Stimulated activated CD4-positive, alpha-beta T cell treated with anti-CD3 and anti-CD28 coated beads, Interleukin-12 subunit alpha, Interleukin-12 subunit beta, amount 100 ng/mL, for 24 hours (primary cell): ENCODE results near the gene DAB2IP.
"Not testable (repeated sequence)": the region's sequence is repeated elsewhere in the genome, so short reads cannot be mapped to it uniquely, and the experiment has no call there.

Experiments
- DNase-seq, 2 experiments: peaks; one replicate each; pipeline ENCODE4 v3.0.0-alpha.2; 2020; ENCODE audit warnings: low read depth in 2 of 2

The DAB2IP gene

DNA sequence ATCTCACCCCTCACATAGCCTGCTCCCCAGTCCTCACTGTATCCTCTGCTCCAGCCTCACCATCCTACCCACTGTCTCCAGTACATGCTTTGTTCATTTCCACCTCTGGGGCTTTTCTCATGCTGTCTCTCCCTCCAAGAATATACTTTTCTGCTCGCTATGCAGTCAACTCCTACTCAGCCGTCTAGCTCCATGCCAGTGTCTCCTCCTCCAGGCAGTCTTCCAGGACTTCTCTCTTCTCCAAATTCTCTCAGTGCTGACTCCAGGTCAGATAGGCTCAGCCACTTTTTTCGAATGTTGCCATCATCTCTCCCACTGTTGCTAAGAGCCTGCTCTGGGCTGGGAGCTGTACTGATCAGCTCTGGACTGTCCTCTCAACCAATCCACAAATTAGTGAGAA lies 8.0 kb upstream of the DAB2IP start:
- no peak for DNase-seq

DNA sequence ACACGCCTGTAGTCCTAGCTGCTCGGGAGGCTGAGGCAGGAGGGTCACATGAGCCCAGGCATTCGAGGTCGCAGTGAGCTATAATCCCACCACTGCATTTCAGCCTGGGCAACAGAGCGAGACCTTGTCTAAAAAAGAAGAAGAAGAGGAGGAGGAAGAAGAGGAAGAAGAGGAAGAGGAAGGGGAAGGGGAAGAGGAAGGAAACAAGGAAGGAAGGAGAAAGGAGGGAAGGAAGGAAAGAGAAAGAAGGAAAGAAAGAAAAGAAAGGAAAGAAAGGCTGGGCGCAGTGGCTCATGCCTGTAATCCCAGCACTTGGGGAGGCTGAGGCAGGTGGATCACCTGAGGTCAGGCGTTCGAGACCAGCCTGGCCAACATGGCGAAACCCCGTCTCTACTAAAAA lies 7.4 kb upstream of the DAB2IP start:
- DNase-seq, result not testable (repeated sequence)

DNA sequence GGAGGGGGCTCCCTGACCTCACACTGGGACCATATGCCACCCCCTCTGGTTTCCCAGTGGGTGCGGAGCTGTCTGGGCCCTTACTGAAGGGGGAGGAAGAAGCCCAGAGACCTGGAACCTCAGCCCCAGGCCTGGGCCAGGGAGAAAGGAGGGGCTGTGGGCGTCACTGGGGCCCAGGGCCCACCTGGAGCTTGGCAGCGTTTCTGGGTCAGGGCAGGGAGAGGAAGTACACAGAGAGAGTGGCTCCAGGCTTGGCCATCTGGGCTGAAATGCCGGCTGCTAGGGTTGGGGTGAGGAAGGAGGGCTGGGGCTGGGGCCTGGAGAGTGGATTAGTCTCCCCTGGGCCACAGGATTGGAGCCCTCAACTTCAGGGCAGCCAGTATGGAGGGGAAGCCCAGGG lies 6.4 kb upstream of the DAB2IP start:
- DNase-seq, result no peak

DNA sequence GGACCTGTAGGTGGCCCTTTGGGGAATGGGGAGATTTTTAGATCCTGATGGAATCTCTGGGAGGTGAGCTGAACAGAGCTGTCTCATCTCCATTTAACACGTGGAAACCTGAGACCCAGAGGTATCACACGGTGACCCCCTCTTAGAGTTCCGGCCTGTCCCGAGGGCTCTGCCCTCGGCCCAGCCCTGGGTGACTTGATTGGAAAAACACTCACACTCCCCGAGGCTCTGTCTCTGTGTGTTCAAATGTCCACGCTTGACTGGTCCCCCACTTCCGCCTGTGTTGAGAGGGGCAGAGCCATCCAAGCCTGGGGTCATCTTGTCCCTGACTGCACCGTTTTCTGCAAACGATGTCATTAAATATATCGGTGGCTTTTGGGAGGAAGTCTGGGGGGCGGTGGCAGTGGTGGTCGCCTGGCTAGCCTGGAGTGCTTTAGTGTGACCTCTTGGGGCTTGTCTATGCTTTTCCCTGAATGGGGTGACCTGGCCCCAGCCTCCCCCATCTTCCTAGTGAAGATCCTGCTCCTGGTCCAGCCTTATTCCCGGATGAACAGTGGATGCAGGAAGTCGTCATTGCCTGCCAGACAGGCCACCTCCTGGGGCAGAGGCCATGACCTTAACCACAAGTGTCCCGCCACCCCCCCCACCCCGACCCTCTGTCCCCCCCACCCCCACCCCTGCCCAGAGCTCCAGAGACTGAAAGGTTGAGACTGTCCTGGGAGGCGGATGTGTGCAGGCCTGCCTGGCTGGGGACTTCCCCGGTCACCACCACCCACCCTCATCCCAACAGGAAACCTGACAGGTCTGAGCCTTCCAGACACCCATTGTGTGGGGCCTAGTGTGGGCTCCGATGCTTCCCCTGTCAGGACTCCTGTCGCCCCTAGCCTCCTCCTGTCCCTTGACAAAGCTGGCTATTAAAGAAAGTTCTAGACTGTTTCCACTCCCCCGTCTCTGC lies 5.3 kb upstream of the DAB2IP start:
- DNase-seq, result no peak

DNA sequence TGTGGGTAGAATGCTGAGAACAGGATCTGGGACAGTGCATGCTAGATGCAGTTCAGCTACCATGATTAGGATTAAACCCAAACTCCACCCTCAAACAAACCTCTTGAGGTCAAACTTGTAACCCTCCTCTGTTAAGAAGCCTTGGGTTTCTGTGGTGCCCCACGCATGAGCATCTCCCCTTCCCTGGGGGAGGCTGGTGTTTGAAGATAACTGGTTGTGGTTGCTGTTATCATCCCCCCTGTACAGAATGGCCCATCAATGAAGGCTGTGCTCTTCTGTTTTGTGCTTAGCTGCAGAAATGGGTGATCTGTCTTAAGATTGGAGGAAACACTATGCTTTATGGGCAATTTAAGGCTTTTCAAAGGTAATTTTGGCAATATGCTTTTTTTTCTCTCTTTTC lies 4.4 kb upstream of the DAB2IP start:
- DNase-seq, result no peak

DNA sequence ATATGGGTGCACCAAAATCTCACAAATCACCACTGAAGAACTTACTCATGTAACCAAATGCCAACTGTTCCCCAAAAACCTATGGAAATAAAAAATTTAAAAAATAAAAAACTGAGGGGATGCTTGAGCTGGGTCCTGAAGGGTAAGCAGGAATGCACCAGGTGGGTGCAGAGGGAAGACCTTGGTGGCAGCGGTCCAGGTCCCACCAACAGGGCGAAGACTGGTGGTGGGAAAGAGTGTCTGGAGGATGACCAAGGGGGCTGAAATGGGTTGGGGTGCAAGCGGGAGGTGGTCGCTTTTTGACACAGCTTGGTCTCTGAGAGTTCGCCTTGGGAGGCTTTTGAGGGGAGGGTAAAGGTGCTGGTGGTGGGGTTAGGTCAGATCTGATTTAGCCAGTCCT lies 3.3 kb upstream of the DAB2IP start:
- no peak for DNase-seq

DNA sequence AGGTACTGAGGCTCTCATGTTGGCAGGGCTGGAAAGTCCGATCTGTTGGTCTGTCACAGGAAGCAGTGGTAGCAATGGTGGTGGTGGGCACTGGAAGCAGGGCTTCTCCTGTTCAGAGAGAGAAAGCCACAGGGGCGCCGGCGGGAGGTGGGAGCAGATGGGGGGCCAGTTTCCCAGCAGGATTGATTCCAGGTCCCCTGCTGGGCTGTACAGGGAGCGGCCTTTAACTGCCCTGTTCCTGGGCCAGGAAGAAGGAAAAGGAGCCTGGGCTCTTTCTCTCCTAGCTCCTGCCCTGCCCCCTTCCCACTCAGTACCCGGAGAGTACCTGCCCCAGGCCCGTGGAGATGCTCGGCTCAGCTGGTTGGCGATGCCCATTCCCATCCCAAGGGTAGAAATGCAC lies 2.6 kb upstream of the DAB2IP start:
- DNase-seq, result no peak

DNA sequence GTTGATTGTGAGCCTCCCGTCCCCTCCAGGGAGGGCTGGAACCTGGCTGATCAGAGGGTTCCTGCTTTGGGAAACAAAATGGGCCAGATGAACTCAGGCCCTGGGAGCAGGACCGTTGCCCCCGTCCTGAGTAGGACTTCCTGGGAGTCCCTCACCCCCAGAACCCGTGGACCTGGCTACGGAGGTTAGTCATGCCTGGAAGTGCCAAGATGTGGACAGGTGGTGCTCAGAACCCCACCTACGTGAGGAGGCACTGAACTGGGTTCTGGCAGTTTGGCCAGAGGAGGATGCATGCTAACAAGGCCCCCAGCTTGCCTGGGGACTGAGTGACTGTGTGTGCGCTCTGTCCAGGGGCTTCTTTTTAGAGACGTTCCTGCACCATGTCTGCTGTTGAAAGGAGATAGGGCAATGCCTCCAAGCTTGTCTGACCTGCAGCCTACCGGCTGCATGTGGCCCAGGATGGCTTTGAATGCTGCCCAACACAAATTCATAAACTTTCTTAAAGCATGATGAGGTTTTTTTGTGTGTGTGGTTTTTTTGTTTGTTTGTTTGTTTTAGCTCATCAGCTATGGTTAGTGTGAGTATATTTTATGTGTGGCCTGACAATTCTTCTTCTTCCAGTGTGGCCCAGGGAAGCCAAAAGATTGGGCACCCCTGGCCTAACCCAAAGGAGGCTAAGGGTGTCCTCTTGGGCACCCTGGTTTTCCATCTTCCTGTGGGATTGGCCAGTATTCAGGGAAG lies 1.8 kb upstream of the DAB2IP start:
- DNase-seq, result no peak

DNA sequence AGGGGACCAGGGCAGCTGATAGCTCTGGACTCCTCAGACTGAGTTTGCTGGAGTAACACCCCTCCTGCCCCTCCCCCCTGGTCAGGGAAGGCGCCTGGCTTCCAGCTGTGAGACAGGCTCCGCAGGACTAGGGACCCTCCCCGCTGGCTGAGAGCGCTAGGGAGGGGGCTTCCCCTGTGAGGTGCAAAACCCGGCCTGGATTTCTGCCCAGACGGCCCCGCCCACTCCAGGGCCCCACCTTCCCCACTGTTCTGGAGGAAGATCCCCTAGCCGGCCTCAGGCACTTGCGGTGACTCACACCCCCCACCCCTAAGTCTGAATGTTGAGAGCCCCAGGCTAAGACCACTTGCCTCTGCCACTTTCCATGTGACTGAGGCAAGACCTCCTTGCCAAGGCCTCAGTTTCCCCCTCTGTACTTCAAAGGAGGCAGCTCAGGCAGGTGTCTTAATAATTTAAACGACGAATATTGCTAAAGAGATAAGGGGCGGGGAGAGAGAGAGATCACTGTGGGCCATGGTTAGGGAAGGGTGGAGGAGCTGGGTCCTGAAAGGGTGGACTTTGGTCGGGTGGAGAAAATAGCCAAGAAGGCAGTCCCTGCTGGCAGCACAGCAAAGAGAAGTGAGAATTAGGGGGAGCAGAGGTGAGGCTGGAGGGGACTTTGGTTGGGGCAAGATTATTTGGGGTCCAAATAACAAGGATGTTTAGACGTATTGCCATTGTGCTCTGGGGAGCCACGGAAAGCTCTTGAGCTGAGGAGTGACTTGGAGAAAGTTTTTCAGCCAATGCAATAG lies 1.0 kb upstream of the DAB2IP start:
- DNase-seq, result peak in 1 of 2 experiments; percentile 17

DNA sequence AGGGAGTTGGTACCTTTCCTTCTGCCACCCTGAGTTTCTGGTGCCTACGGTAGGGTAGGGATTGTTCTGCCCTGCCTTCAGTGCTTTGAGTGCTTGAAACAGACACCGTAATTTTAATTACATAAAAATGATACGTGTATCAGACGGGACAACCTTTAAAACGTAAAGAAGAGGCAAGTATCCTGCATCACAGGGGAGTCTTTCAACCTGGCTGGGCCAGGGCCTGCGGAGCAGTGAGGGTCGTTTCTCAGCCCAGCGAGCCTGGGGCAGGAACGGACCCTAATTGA lies 483 bp upstream of the DAB2IP start:
- no peak for DNase-seq

DNA sequence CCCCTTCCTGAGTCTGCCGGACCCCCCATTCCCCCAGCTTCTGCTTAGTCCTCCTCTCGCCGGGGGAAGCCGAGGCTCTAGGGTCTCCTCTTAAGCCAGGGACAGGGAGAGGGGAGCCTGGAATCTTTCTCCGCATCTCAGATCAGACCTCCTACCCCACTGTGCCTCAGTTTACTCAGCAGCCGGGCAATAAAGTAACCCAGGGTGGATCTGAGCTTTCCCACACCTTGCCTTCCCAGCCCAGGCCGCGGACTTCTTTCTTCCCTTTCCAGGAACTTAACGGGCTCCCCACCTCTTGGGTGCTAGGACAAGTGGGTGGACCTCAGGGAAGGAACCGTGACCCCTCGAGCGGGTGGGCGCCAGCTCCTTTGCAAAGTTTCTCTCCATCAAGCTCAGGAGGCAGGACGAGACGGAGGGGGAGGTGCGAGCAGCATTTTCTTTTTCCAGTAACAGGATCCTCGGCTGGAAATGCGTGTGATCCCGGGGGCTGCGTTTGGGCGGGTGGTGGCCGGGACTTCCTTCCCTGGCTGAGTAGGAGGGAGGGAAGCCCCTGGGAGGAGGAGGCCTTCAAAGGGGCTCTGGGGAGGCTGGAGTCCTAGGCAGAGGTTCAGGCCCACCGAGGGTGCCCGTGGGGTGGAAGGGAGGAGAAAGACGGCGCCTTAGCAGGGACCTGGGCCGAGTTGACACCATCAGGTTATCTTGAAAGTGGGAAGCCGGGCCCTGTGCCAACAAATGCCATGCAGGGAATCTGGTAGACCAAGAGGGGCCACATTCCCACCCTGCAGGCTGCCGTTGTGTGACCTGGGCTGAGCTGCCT lies 795 bp downstream of the DAB2IP start:
- no peak for DNase-seq

DNA sequence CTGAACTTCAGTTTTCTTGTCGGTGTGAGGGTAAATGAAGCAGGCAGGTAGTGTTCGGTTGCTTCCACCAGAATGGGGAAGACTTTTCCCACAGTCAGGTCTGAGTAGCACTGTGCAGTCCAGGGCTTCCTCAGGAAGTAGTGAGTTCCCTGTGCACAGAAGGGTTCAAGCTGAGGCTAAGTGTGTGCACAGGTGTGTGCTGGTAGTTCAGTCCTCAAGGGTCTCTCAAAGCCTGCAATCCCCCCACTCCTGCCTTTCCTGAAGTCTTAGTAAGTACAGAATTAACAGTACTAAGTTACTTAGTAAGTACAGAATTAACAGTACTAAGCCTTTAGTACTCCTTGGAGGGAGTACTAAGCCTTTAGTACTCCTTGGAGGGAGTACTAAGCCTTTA lies 1.4 kb downstream of the DAB2IP start:
- DNase-seq, result no peak

DNA sequence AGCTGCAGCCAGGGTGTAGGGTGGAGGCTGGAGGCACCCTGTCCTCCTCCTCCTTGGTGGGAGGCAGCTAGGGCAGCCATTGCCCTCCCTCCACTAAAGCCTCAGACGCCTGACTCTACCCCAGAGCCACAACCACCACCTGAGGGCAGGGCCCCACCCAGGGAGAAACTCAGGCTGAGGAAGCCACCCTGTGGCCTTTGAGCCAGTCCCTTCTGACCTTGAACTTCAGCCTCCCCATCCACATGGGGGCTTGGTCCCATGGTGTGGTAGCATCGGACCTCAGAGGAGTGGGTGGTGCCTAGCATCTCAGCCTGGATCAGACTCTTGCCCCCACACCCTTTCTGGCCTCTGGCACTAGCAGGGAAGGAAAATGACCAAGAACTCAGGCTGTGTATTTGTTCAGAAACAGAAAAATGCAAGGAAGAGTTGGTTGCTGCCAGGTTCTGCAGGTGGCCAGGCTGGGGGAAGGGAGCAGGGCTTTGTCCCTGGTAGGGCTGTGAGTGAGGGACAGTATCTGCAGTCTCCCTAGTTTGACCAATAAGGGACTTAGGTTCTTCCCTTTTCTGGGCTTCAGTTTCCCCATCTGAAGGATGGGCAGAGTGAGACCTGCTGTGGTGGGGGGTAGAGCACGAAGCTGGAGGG lies 3.2 kb downstream of the DAB2IP start:
- DNase-seq, result no peak

DNA sequence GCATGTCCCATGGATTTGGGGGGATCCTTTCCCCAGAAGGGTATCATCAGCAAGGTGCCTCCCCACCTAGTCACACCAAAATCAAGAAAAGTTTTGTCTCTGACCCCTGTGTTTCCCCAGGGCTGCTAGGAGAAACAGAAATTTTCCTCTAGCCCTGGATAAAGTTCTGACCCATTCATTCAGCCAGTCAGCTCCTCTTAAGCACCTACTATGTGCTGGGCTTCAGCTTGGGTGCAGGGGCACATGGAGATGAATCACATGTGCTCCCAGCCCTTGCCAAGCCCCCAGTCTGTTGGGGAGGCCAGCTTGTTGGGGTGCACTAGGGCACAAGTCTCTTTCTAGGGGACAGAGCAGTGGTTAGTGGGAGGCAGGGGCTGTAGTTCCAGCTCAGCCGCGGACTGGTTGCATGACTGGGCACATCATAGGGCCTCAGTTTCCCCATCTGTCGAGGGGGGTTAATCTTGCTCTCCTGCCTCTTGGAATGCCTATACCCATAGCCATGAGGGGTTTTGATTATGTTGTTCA lies 3.9 kb downstream of the DAB2IP start:
- DNase-seq, result no peak

DNA sequence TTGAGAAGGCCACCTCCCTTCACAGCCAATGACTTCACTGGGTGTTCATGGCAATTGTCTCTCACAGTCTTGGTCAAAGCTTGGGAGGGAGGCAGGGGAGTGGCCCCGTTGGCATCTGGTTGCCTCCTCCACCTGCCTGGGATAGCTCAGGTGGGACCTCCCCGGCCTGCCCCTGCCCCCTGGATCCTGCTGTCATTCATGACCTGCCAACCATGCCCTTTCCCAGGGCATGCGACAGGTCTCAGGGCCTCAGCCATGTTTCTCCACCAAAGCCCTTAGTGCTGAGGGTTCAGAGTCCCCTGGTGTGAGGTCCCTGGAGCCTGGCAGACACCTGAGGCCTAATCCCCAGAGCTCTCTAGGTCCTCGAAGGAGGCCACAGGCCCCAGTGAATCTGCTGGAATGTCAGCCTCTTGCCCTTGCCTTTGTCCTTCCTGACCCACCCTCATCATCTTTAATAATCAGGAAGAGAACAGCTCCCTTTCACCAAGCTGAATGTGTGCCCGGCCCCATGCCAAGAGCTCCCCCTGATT lies 5.6 kb downstream of the DAB2IP start:
- no peak for DNase-seq

DNA sequence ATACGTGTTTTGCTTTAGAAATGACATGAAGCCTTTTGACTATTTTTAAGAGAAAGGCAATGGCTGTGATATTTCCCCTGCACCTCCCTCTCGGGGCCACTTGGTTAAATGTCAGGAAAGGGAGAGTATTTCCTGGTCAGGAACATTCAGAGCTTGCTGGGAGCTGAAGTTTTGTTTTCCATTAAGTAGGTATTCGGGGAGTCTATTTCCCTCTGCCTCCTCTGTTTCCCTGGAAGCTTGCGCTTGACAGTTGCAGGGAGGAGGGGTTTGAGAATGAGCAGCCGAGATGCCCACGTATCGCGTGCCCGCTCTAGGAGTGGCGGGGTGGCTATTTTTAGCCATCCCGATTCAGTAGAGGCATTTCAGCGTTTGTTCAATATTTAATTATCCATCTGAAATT lies 6.7 kb downstream of the DAB2IP start:
- no peak for DNase-seq

DNA sequence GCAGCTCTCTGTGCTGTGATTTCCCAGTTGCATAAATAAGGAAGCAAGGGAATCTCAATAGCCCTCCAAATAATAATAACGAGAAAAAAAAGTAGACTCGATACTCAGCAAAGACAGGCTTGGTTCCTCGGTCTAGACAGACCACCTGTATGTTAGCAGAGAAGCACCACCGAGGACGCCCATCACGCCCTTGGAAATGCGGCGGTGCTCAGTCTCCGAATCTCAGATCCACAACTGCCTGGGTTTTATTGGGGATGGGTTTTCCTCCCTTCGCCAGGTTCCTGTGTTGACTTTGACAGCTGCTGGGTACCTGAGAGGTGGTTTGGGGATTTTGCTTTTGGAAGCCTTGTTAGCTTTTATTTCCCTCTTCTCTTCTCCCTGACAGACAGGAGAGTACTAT lies 7.2 kb downstream of the DAB2IP start:
- no peak for DNase-seq

DNA sequence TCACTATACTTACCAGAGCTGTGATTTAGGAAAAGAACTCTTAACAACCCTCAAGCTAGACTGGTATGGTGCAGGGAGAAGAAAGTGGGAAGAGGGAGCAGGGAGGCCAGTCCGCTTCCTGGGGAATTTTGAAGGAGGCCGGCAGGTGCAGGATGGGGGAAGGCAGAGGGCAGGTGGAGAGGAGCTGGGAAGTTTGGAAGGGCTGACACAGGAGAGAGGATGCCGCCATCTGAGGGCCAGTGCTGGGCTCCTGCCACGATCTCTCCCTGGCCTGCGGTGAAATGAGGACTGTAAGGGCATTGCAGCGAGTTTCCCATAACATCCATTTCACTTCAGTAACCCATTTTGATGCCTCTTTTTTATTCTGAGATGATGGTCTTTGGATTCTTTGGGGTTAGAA lies 8.9 kb downstream of the DAB2IP start:
- DNase-seq, result no peak

DNA sequence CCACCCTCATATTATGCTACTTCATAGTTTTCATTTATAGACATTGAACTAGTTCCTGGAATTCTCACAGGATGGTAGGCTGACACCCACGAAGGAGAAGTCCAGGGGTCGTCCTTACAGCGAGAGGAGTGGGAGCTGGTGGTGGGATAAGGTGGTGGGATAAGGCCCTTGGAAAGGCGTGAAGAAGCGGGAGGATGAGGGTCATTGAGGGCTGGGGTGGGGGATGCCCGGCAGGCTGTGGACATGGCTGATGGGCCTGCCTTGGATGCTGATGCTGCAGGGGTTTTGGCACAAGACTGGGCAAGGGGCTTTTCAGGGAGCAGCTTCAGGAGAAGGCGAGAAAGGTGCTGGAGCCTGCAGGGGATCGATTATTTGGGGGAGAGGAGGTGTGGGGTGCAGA lies 9.4 kb downstream of the DAB2IP start:
- DNase-seq, result no peak

DNA sequence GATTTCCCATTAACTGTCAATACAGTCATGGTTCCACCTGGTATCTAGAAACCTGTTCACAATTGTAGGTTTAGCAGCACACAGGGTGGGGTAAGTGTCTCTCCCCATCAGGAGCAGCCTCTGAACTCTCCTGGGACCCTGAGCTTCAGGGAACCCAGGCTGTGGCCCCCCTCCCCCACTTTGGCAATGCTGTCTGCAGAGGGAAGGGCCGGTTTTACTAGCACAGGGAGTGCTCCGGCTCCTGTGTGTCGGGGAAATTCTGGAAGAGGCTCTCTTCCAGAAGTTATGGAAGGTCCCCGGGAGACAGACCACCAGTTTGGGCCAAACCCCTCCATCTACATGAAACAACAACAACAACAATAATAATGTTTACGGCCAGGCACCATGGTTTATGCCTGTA lies 9.9 kb downstream of the DAB2IP start:
- DNase-seq, result no peak

DNA sequence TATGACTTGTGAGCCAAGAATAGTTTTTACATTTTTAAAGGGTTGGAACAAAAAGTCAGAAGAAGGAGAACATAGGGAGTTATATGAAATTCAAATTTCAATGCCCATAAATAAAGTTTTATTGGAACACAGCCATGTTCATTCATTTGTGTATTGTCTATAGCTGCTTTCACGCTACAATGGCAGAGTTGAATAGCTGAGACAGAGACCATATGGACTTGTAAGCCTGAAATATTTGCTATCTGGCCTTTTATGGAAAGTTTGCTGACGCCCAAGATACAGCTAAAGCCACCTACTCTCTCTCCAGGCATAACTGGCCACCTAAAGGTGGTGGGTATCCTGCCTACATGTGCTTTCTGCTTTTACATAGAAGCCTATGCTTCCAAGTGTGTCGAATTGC lies 10.9 kb downstream of the DAB2IP start:
- no peak for DNase-seq
